PC-9 (cell line): ENCODE measurements around the gene STC2.

Experiments used
- CTCF ChIP-seq: fragments of 200-600 bp; sonication (generic); conservative IDR thresholded peaks from 2 replicates; pipeline ENCODE4 v1.6.1; 2017; ENCODE audit warnings: mixed run types, antibody characterized with exemption, mild to moderate bottlenecking, moderate library complexity
- EZH2 ChIP-seq: fragments of 200-600 bp; sonication (generic); IDR thresholded peaks from 2 replicates; pipeline ENCODE4 v1.8.0; 2017; ENCODE audit warnings: antibody characterized with exemption, low read depth

GRCh38 chr5:173338380-173339015 is 10.3 kb upstream of the STC2 start:
- no peak for TF ChIP-seq CTCF
- no peak for TF ChIP-seq EZH2
